NCI-H1092 (cell line): Measurements from ENCODE around the gene RBM12.

ENCODE experiments used
- DNase-seq: peaks from one replicate; lab custom pipeline; 2025; lab: John Stamatoyannopoulos, UW

RBM12 gene

DNA sequence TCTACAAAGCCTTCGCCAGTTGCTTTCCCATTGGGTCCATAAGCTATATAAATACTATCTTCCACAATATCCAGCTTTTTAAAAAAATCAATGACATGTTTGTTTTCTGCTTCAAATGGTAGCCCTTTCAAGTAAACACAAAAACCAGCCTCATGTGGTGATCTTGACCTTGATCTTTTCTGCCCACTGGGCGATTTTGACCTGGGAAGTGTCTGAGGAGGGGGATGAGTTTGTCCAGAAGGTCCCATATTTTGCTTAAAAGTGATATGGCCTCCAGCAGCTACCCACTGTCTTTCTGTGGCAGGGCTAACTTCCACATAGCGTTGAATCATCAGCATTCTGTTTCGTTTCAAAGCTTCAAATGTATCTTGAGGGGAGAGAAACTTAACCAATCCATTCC is 10.8 kb downstream of the RBM12 start:
- no peak for DNase-seq

DNA sequence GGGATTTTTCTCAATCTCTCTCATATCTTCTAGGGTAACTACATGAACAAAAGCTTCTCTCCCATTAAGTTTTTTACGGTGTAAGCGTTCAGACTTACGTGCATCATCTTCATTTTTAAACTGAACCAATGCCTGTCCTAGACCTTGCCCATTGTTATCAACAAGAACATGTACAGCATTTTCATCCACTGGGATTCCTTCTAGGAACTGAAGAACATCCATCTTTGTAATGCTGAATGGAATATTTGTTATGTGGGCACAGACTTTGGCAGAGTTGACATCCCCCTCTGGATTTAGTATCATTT is 11.3 kb downstream of the RBM12 start:
- DNase-seq, result no peak

DNA sequence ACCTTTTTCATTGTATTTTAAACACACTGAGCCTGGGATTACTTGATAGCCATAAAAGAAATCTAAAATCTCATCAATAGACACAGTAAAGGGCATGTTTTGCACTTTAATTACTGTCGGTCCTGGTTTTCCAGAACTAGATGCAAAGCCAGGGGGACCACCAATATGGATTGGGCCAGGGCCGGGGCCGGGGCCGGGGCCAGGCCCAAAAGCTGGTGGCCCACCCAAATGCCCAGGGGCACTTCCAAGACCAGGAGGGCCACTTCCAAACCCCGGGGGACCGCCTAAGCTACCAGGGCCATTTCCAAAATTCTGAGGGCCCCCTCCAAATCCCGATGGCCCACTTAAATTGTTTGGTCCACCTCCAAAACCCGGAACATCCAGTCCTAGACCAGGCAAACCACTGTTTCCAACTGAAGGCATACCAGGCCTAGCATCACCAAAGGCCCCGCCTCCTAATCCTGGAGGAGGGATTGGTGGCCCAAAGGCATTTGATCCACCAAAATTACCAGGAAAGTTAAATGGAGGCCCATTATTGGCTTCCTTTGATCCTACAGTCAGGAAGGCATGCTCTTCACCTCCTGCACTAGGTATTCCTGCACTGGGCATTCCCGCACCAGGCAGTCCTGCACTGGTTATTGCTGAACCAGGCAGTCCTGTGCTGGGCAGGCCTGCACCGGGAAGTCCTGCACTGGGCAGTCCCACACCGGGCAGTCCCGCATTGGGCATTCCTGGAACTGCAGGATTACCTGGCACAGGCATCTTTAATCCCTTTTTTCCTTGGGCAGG is 11.9 kb downstream of the RBM12 start:
- DNase-seq, result no peak

DNA sequence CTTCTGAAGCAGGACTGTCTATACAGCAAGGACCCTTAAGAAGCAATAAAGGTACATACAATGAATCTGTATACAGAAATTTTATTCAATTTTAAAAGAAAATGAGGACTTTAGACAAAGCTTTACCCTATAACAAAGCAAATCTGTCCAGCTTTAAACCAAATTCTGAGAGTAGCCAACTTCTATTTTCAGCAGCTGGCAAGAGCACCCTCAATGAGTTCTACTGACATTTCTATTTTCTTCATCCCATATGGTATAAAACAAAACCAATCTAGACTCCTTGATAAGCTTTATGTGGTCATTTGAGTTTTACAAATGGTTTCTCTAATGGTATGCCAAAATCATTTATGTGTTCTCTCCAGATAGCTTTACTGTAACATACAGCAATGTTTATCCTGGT is 12.7 kb downstream of the RBM12 start:
- no peak for DNase-seq

DNA sequence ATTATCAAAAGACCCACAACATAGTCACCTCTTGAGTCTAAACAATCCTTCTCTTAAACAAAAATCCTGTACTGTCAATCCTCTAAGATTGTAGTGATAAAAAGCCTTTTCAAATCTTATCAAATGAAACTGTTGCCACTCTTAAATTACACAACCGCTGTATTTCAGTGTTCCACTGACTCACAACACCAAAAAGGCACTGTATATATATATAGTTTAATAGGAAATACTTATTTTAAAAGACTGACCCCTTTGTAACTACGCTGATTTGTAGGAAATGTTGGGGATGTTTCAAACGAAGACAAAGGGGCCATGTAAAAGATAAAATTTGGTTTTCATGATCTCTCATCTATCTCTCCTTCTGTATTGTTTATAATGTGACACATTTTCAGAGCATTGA is 14.1 kb downstream of the RBM12 start:
- DNase-seq, result no peak

DNA sequence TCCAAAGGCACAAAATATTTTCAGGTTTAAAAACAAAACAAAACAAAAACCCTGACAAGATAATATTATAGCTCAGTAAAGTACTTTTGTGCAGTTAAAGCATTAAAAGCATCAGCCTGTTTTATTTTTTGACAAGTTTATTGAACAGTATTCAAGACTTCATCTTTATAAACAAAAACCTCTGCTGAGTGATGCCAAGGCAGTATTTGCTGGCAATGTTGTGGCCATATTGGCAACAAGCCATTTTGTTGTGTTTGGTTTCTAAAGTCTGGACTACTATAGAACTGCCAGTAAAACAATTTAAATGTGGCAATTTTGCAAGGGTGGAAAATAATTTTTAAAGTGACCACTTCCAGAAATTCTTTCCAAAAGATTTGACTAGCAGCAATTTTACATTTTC is 15.9 kb downstream of the RBM12 start:
- DNase-seq, result no peak

DNA sequence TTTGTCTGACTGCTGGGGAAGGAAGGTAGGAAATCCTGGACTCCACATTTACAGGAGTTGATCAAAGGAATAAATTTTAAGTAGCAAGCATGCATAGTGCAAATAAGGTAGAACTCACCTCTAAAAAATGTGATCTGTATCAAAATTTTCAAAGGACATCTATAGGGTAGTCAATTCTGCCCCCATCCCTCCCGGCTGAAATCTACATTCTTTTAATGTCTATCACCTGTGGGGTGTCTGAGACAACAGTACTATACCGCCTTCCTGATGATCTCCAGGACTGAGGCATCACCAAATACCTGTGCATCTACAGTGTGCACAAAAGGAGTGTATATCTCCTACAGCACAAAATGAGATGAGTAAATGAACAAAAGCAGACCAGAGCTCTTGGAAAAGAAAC is 19.9 kb downstream of the RBM12 start:
- DNase-seq, result no peak

DNA sequence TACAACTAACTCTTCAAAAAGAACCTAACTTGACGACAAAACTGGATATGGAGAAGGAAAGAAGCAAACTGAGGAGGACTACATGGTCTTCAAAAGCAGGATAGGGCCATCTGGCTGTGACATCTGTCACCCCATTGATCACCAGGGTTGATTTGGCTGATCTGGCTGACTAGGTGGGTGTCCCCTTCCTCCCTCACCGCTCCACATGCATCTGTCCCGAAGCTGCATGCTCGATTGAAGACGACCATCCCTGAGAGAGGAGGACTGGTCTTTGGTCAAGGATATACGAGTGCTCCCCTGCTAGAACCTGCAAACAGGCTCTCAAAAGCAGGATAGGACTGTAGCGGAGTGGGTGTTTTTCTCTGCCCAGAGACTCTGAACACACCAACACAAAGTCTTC is 21.7 kb downstream of the RBM12 start:
- DNase-seq, result no peak

DNA sequence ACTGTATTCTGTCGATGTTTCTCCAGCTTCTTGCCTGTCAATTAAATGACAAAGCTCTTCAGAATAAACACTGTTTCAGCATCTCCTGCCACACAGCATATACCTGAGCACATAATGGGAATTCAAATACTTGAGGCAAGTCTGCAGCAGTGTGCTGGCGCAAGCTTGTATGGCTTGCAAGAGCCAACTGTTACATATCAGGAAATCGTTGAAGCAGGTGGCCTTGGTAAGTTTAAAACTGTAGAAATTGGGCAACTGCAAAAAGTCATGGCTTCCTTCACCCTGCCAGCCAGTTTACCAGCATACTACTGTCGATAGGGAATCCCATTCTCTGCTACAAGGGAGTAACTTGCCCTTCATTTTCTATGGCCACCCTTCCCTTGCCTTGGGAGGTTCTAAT is 23.0 kb downstream of the RBM12 start:
- no peak for DNase-seq

DNA sequence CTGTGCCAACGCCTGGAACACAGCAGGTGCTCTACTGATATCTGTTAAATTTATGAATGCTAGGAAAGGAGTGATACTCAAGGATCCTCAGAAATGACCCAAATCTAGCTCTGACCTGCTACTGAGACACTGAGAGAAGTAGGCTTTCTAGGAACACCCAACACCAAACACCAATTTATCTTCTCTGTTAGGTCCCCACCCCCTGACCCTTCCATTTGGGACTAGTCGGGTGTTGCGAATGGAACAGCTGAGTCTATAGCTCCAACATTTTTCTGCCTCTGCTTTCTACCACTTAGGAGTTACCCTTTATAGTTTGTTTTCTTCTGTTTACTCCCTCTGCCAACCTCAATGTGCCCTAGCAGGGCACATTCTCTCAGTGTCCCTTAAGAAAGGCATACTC is 24.0 kb downstream of the RBM12 start:
- DNase-seq, result no peak

DNA sequence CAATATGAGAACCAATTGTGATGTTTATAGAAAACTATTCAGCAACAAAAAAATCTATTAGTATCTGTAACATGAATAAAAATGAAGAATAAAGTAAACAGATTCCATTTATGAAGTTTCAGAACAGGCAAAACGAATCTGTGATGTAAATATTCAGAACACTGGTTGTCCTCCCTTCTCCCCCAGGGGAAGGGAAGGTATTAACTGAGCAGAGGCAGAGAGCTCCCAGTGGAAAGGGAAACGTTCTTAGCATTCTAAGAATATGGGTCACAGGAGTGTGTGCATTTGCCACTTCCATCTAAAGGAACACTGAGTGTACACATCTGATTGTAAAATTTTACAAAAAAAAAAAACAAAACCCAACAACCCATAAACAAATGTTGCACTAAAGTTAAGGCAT is 25.9 kb downstream of the RBM12 start:
- no peak for DNase-seq

DNA sequence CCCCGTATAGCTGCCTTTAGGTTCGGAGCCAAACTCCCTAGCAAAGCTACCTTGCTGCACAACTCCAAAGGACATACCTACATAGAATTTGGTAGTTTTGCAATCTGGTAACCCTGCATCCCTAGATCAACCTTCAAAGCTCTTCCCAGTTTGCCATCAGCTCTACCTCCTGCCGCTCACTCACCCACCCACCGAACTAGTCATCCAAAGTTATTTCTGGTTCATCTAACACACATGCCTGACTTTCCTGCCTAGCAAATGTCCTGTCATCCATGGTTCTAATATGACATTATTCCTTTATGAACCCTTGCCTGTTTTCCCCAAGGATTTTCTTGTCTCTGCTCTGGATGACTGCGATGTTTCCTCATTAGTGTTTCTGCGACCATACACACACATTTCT is 27.4 kb downstream of the RBM12 start:
- DNase-seq, result no peak

DNA sequence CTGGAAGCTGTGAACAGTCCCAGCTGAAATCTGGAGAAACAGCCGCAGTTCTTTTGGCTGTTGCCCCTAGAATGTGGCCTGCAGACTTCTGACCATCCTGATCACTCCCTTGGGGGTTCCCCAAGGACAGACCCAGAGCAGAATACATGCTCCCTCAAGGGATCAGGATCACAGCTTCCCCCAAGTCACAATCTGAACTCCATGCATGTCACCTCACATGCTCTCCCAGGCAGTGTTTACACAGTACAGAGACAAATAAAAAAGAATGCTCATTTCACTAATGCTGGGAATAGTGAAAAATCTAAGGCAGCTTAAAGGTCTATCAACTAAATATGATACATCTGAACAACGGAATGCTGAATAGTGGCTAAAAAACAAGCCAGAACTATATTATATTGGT is 28.6 kb downstream of the RBM12 start:
- DNase-seq, result no peak

DNA sequence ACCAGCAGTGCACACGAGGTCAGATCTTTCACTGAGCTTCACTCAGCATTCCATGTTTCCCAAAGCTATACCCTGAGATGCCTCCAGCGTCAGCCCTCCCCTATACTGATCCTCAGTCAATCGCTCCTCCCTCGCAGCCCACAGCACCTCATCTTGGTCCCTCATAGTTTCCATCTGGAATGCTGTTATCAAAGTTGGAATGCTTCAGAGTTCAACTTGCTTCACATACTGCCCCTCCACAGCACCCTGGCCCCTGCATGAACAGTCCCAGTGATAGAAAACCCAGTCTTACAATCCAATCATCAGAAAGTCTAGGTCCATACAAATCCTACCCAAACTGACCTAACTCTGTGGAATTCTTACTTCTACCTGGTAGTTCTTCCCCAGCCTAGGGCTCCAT is 29.0 kb downstream of the RBM12 start:
- DNase-seq, result no peak

DNA sequence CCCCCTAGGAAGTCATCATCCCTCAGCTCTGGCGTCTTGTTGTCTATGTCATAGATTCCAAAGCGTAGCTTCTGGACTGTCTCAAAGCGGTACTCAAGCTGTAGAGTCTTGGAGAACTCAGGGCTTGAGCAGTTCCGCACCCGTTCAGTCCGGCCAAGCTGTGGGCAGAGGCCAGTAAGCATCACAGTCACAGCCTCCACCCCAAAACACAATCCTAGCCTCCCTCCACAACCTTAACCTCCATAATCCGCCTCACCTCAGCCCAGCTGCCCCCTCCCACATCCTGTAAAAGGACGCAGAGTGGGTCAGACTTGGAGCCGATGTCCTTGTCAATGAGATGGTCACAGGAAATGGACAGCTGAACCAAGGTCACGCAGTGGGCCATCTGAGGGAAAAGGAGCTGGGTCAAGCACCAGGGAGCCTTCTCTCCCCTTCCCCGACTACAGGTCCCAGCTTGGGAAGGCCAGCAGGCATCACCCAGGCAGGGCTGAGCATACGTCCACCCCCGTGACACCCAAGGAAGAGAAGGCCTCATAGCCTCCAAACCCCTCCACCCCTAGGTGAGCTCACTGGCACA is 32.1 kb downstream of the RBM12 start:
- no peak for DNase-seq

DNA sequence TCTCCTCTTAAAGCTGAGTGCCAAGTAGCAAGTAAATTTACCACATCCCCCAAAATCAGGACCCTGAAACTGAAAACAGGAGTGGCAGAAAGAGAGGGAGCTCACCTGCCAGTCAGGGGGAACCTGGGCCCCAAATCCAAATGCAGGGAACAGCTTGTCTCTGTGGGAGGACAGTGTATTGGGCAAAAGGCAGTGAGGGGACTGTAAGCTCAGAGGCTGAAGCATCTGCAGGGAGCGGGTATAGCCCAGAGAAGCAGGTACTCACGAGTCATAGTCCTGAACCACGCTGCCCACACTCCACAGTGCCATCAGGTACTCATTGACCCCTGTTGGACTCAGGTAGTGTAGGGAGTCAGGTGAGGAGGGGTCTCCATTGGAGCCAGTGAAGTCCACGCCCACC is 34.1 kb downstream of the RBM12 start:
- DNase-seq, result no peak

DNA sequence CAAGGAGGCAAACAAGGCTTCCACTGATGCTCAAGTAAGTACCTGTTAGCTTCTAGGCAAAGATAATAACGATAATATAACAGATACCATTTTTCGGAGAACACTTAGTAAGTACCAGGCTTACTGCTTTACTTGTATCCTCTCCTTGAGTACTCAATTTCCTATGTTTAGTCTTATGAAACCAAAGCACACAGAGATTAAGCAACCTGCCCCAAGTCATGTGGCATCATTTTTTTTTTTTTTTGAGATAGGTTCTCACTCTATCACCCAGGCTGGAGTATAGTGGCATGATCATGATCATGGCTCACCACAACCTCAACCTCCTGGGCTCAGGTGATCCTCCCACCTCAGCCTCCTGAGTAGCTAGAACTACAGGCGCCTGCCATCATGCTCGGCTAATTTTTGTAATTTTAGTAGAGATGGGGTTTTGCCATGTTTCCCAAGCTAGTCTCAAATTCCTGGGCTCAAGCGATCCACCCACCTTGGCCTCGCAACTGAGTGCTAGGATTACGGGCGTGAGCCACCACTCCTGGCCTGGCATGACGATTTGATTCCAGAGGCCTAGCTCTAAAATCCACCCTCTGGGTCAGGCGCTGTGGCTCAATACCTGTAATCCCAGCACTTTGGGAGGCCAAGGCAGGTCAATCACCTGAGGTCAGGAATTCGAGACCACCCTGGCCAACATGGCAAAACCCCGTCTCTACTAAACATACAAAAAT is 35.1 kb downstream of the RBM12 start:
- no peak for DNase-seq

DNA sequence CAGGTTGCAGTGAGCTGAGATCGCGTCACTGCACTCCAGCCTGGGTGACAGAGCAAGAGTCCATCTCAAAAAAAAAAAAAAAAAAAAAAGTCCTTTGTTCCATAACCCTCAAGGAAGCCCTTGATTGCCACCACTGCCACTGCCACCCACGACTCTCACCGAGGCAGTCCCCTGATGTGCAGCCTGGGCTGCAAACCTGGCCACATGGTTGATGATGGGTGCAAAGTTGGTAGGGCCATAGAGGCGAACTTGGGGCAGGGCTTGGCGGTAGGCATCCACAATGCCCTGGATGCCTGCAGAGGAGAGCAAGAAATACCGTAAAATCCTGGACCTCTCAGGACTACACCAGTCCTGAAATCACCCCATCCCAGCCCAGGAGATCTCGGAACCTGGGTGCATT is 37.6 kb downstream of the RBM12 start:
- DNase-seq, result no peak

DNA sequence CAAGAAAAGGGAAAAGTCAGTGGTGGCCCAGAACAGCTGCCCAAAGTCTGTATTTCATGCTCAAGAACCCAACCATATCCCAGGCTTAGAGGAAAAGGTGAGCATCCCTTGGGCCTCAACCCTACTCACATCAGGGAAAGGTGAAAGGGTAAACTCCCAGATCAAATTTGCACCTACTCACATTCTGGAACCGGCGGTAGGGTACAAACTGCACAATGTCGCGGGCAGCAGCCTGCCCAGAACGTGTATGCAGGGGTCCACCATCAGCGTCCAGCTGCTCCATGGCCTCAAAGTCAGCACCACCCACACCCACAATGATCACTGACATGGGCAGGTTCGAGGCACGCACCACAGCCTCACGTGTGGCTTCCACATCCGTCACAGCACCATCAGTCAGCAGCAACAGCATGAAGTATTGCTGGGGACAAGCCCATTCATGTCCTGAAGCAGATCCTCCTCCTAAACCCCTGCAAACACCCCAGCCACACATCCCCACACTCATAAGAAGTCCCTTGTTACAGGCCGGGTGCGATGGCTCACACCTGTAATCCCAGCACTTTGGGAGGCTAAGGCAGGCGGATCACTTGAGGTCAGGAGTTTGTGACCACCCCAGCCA is 38.2 kb downstream of the RBM12 start:
- no peak for DNase-seq

DNA sequence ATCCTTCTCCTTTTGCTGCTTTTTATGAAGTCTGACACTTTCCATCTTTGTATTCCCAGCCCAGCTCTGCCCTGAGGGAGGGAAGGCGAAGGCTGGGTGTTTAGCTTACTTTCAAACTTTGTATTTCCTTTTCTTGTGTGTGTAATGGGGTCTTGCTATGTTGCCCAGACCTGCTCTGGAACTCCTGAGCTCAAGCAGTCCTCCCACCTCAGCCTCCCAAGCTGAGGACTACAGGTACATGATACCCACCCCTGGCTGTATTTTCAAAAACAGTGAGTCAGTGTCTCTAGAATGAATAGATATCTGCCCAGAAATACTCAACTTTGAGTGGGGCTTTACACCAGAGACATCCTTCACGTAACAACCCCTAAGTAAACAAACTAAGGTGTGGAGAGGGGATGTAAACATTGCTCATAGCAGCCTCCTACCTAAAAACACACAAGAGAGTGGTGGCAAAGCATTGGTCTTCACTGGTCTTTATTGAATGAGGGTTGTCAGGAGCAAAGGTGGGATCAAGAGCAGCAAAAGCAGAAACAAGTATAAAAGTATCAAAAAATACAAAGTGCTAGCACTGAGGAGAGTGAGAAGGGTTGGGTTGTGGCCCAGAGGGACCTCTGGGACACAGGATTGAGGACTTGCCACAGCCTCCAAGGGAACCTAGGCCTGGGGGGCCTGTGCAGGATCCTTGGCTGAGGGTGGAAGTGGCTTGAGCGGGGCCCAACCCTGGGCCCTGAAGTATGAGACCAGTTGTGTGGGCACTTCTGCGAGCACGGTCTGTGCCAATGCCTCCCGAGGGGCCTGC is 38.9 kb downstream of the RBM12 start:
- no peak for DNase-seq

DNA sequence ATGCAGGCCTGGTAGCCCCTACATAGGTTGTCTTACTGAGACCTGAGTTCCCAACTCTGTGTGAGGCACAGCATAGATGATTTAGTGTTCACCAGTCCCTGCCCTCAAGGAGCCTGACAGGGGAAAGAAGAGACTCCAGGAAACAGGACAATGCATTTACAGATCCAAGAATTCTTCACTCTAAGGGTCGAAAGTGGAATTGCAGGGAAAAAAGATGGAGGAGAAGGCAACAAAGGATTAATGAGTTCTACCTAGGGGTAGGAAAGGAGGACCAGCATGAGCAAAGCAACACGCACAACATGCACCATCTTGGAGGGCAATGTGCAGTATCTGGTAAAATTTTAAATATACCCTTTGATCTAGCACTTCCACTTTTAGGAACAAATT is 43.1 kb downstream of the RBM12 start:
- no peak for DNase-seq

DNA sequence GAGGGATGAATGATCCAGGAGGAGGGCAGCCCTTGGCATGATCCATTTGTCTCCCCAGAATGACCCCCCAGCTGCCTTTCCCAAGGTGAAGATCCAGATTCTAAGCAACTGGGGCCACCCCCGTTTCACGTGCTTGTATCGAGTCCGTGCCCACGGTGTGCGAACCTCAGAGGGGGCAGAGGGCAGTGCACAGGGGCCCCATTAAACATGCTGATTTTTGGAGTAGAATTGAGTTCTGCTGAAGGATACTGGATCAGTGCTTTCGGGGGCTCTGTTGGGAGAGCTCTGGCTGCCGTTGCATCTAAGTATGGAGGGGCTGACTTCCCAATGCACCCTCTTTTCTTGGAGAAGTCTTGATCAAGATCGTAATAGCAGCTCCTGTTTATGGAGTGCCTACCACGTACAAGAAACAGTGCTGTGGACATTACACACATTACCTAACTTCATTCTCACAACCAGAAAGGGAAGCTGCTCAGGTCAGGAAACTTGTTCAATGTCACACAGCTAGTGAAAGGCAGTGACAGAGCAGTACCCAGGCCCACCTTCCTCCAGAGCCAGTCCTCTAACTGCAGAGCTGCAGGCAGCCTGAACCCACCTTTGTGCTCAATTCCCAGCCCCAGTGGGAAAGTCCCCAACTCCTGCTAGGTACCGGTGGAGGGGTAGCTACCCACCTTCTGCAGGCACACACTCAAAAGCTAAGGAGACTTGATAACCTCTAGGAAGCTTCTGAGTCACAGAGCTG is 43.7 kb downstream of the RBM12 start:
- DNase-seq, result no peak
